ENCODE data around the gene SPRR2F. TPM values are rescaled to one million over a fixed set of nuclear protein-coding genes. Genes with fewer than 3 reads are reported as not detected.
A peak's percentile ranks its signal among the peaks of the same experiment; 100 is the strongest.

SPRR2F gene
- total and polyA plus RNA-seq, 9 of the 15 experiments (the other 6 are each of a cell fraction or from before 2014, with no cell fraction given) = 0.22 to 2.0 (median 0.41) TPM; not detected in 4

GRCh38 chr1:153087652-153088051 is 25.7 kb downstream of the SPRR2F start (continued):
- TF ChIP-seq CEBPG (CRISPR knock-in tag; IDR thresholded peaks at IDR 0.05) (no peak), CEBPG (tag; conservative IDR thresholded peaks at IDR 0.05 in 1 of 2, IDR thresholded peaks at IDR 0.05 in 1 of 2) (no peak), ZNF584 (CRISPR knock-in tag; IDR thresholded peaks at IDR 0.05; ENCODE audit: low read depth) (no peak), FIP1L1 (IDR thresholded peaks at IDR 0.05; ENCODE audit: low read depth, low read length, poor library complexity, severe bottlenecking) (no peak), ZFP91 (CRISPR knock-in tag; IDR thresholded peaks at IDR 0.05) (no peak), ZNF655 (CRISPR knock-in tag; IDR thresholded peaks at IDR 0.05) (no peak), TAF9B (IDR thresholded peaks at IDR 0.05; ENCODE audit: partially characterized antibody) (no peak), COPS2 (conservative IDR thresholded peaks at IDR 0.05) (no peak), PREB (CRISPR knock-in tag; IDR thresholded peaks at IDR 0.05) (no peak), EZH2 (IDR thresholded peaks at IDR 0.05; ENCODE audit: borderline replicate concordance, low read depth, low read length) (no peak), ZNF398 (CRISPR knock-in tag; IDR thresholded peaks at IDR 0.05) (no peak), DPF2 (IDR thresholded peaks at IDR 0.05) (peak; percentile 43; the same call in 1 of the 2 replicates), TARDBP (IDR thresholded peaks at IDR 0.05) (no peak)

Measured in K562 (cell line).